HepG2 (cell line): ENCODE measurements around the gene DAB1. TPM values are rescaled to one million over a fixed set of nuclear protein-coding genes. Genes with fewer than 3 reads are reported as not detected.
A peak's percentile ranks its signal among the peaks of the same experiment; 100 is the strongest.

Source experiments
- FOXO1 ChIP-seq: sonication (generic); formaldehyde crosslinking; IDR thresholded peaks from 2 replicates; pipeline ENCODE4 v1.4.0; 2020; ENCODE audit warnings: missing genetic modification reagents
- GATA4 ChIP-seq: sonication (generic); IDR thresholded peaks from 2 replicates; pipeline ENCODE4 v1.6.1; 2016; ENCODE audit warnings: antibody characterized with exemption, low read depth, borderline replicate concordance
- IRF2 ChIP-seq: IDR thresholded peaks from 2 replicates; pipeline ENCODE4 v1.6.1; 2018; ENCODE audit warnings: missing genetic modification reagents, missing compliant biosample characterization
- KDM2A ChIP-seq: sonication (generic); formaldehyde crosslinking; IDR thresholded peaks from 2 replicates; pipeline ENCODE4 v1.4.0; 2020; ENCODE audit warnings: low read depth, missing genetic modification reagents, borderline replicate concordance
- MED13 ChIP-seq: sonication (generic); formaldehyde crosslinking; IDR thresholded peaks from 2 replicates; pipeline ENCODE4 v1.5.0; 2020; ENCODE audit warnings: missing genetic modification reagents
- MEIS2 ChIP-seq: sonication (generic); formaldehyde crosslinking; IDR thresholded peaks from 2 replicates; pipeline ENCODE4 v1.9.0; 2021; ENCODE audit warnings: mild to moderate bottlenecking, missing genetic modification reagents
- NFKB2 ChIP-seq: sonication (generic); formaldehyde crosslinking; IDR thresholded peaks from 2 replicates; pipeline ENCODE4 v1.4.0; 2020; ENCODE audit warnings: missing genetic modification reagents, borderline replicate concordance
- NR2F2 ChIP-seq: IDR thresholded peaks from 2 replicates; pipeline ENCODE4 v1.6.1; 2012; ENCODE audit warnings: low read depth, inconsistent platforms, borderline replicate concordance
- REPIN1 ChIP-seq: sonication (generic); formaldehyde crosslinking; IDR thresholded peaks from 2 replicates; pipeline ENCODE4 v1.8.0; 2022; ENCODE audit warnings: missing genetic modification reagents, low read depth, mild to moderate bottlenecking, borderline replicate concordance
- STAT5B ChIP-seq: sonication (generic); formaldehyde crosslinking; IDR thresholded peaks from 2 replicates; pipeline ENCODE4 v1.4.0; 2020; ENCODE audit warnings: missing genetic modification reagents
- SUZ12 ChIP-seq: fragments of 150-350 bp; IDR thresholded peaks from 2 replicates; pipeline ENCODE4 v1.6.1; 2014; ENCODE audit warnings: low read depth, low read length
- WIZ ChIP-seq: sonication (generic); formaldehyde crosslinking; IDR thresholded peaks from 2 replicates; pipeline ENCODE4 v1.5.1; 2020; ENCODE audit warnings: mild to moderate bottlenecking, missing genetic modification reagents
- ZNF143 ChIP-seq: sonication (generic); formaldehyde crosslinking; IDR thresholded peaks from 2 replicates; pipeline ENCODE4 v1.4.0; 2020; ENCODE audit warnings: missing genetic modification reagents
- ZNF225 ChIP-seq: sonication (generic); formaldehyde crosslinking; IDR thresholded peaks from 2 replicates; pipeline ENCODE4 v1.4.0; 2020; ENCODE audit warnings: mild to moderate bottlenecking, missing genetic modification reagents
- ZNF256 ChIP-seq: sonication (generic); formaldehyde crosslinking; conservative IDR thresholded peaks from 2 replicates; pipeline ENCODE4 v1.4.0; 2020; ENCODE audit warnings: missing genetic modification reagents
- ZNF549 ChIP-seq: sonication (generic); formaldehyde crosslinking; IDR thresholded peaks from 2 replicates; pipeline ENCODE4 v1.5.0; 2020; ENCODE audit warnings: missing genetic modification reagents
- ZNF737 ChIP-seq: sonication (generic); formaldehyde crosslinking; IDR thresholded peaks from 2 replicates; pipeline ENCODE4 v1.5.0; 2020; ENCODE audit warnings: missing genetic modification reagents, mild to moderate bottlenecking, borderline replicate concordance
- polyA plus RNA-seq, 8 experiments: library from polyadenylated mRNA; depleted of rRNA in 3 of 8; stranded (reverse) in 7 of 8; unstranded in 1 of 8; fragments of >200 nt; fragmentation: Illumina TruSeq in 4 of 8; extraction: Trizol in 4 of 8; gene quantifications; 2 replicates each; pipeline versions ENCODE4 v1.2.1 to v1.2.3, GENCODE V29; 2011 to 2016; ENCODE audit warnings: low read depth in 4 of 8, missing spikeins in 1 of 8, mixed read lengths in 1 of 8; ENCODE audit not compliant: insufficient read depth in 1 of 8
- total RNA-seq, 5 experiments: library from RNA; depleted of rRNA; stranded (reverse); fragments of >200 nt; fragmentation: Illumina TruSeq; extraction: Trizol; gene quantifications; 2 replicates each; pipeline ENCODE4 v1.2.3, GENCODE V29; 2016; ENCODE audit warnings: low read depth in 1 of 5
- TF ChIP-seq, protein P1 (sequence below): sonication (generic); formaldehyde crosslinking; IDR thresholded peaks from 2 replicates; pipeline ENCODE4 v1.4.0; 2020; ENCODE audit warnings: mild to moderate bottlenecking, missing genetic modification reagents
- TF ChIP-seq, protein P2 (sequence below): sonication (generic); formaldehyde crosslinking; IDR thresholded peaks from 2 replicates; pipeline ENCODE4 v1.8.0; 2022; ENCODE audit warnings: missing genetic modification reagents, mild to moderate bottlenecking, moderate library complexity, borderline replicate concordance
- TF ChIP-seq, protein P3 (sequence below): sonication (generic); formaldehyde crosslinking; IDR thresholded peaks from 2 replicates; pipeline ENCODE4 v1.4.0; 2020; ENCODE audit warnings: missing genetic modification reagents
- TF ChIP-seq, protein P4 (sequence below): sonication (generic); formaldehyde crosslinking; IDR thresholded peaks from 2 replicates; pipeline ENCODE4 v1.9.0; 2021; ENCODE audit warnings: missing genetic modification reagents, mild to moderate bottlenecking, borderline replicate concordance

Gene DAB1
- total and polyA plus RNA-seq, 2 of the 13 experiments (the other 11 are each of a cell fraction or from before 2014, with no cell fraction given), result 0.04 to 0.13 TPM

DNA sequence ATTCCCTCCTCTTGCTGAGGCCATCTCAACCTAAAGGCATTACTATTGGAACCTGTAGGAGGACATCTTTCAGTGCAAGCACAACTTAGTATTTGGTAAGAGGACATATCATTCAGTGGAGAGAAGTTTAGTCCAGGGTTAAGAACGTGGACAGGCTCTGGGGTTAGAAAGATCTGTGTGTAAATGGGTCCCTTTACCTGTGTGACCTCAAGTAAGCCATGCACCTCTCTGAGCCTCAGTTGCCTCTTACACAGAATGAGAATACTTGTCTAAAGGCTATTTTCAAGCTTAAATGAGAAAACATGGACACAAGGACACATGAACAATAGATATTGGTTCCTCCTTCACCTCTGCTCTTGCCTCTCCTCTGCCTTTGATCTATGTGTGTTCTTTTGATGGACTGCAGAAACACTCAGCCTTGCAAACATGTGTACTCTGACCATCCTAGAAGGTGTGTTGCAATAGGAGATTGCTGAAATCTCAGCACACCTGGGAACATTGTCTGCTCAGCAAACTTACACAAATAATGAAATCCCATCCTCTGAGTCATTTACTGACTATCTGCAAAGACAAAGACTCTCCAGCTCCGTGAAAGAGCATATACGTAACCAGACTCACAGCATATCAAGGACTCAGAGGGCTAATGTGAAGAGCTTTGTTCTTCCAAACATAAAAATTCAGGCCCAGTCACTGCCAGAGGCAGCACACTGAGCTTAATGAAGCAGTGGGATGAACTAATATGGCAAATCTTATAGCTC, 143.8 kb downstream of the DAB1 start (continued):
- TF ChIP-seq IRF2 (CRISPR knock-in tag) (peak; percentile 97), ZNF737 (CRISPR knock-in tag) (no peak), KDM2A (CRISPR knock-in tag) (0 out of 2 replicates have a peak, but pooled peaks have one; percentile 34), MED13 (CRISPR knock-in tag) (peak; percentile 96), ZNF256 (CRISPR knock-in tag) (no peak), ZNF143 (CRISPR knock-in tag) (no peak; the same call in 1 of the 2 replicates), SUZ12 (no peak), FOXO1 (CRISPR knock-in tag) (peak; percentile 100), STAT5B (peak; percentile 90), ZNF225 (no peak), GATA4 (peak; percentile 98), MEIS2 (CRISPR knock-in tag) (peak; percentile 88), WIZ (CRISPR knock-in tag) (no peak), NR2F2 (peak; percentile 97), NFKB2 (CRISPR knock-in tag) (no peak), REPIN1 (CRISPR knock-in tag) (peak; percentile 94), ZNF549 (CRISPR knock-in tag) (no peak)
- TF ChIP-seq, protein P1, sequence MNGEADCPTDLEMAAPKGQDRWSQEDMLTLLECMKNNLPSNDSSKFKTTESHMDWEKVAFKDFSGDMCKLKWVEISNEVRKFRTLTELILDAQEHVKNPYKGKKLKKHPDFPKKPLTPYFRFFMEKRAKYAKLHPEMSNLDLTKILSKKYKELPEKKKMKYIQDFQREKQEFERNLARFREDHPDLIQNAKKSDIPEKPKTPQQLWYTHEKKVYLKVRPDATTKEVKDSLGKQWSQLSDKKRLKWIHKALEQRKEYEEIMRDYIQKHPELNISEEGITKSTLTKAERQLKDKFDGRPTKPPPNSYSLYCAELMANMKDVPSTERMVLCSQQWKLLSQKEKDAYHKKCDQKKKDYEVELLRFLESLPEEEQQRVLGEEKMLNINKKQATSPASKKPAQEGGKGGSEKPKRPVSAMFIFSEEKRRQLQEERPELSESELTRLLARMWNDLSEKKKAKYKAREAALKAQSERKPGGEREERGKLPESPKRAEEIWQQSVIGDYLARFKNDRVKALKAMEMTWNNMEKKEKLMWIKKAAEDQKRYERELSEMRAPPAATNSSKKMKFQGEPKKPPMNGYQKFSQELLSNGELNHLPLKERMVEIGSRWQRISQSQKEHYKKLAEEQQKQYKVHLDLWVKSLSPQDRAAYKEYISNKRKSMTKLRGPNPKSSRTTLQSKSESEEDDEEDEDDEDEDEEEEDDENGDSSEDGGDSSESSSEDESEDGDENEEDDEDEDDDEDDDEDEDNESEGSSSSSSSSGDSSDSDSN (CRISPR knock-in tag), result peak; percentile 49; the same call in 1 of the 2 replicates
- TF ChIP-seq, protein P2, sequence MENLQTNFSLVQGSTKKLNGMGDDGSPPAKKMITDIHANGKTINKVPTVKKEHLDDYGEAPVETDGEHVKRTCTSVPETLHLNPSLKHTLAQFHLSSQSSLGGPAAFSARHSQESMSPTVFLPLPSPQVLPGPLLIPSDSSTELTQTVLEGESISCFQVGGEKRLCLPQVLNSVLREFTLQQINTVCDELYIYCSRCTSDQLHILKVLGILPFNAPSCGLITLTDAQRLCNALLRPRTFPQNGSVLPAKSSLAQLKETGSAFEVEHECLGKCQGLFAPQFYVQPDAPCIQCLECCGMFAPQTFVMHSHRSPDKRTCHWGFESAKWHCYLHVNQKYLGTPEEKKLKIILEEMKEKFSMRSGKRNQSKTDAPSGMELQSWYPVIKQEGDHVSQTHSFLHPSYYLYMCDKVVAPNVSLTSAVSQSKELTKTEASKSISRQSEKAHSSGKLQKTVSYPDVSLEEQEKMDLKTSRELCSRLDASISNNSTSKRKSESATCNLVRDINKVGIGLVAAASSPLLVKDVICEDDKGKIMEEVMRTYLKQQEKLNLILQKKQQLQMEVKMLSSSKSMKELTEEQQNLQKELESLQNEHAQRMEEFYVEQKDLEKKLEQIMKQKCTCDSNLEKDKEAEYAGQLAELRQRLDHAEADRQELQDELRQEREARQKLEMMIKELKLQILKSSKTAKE (CRISPR knock-in tag), result peak; percentile 94
- TF ChIP-seq, protein P3, sequence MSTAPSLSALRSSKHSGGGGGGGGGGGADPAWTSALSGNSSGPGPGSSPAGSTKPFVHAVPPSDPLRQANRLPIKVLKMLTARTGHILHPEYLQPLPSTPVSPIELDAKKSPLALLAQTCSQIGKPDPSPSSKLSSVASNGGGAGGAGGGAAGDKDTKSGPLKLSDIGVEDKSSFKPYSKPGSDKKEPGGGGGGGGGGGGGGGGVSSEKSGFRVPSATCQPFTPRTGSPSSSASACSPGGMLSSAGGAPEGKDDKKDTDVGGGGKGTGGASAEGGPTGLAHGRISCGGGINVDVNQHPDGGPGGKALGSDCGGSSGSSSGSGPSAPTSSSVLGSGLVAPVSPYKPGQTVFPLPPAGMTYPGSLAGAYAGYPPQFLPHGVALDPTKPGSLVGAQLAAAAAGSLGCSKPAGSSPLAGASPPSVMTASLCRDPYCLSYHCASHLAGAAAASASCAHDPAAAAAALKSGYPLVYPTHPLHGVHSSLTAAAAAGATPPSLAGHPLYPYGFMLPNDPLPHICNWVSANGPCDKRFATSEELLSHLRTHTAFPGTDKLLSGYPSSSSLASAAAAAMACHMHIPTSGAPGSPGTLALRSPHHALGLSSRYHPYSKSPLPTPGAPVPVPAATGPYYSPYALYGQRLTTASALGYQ (CRISPR knock-in tag), result peak; percentile 99
- TF ChIP-seq, protein P4, sequence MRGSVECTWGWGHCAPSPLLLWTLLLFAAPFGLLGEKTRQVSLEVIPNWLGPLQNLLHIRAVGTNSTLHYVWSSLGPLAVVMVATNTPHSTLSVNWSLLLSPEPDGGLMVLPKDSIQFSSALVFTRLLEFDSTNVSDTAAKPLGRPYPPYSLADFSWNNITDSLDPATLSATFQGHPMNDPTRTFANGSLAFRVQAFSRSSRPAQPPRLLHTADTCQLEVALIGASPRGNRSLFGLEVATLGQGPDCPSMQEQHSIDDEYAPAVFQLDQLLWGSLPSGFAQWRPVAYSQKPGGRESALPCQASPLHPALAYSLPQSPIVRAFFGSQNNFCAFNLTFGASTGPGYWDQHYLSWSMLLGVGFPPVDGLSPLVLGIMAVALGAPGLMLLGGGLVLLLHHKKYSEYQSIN (CRISPR knock-in tag), result no peak
